DMS 273 (cell line): ENCODE results near the gene LRRFIP1.
A peak's percentile ranks its signal among the peaks of the same experiment; 100 is the strongest.
"Not testable (repeated sequence)": the region's sequence is repeated elsewhere in the genome, so short reads cannot be mapped to it uniquely, and the experiment has no call there.

Source experiments
- DNase-seq: peaks from one replicate; lab custom pipeline; 2025; ENCODE audit not compliant: unreplicated experiment; lab: John Stamatoyannopoulos, UW

LRRFIP1 gene

GRCh38 chr2:237765122-237765521 is 137.7 kb downstream of the LRRFIP1 start:
- DNase-seq = not testable (repeated sequence)

- DNase-seq = no peak
These were observed 138.5 kb downstream of the LRRFIP1 start for GRCh38 chr2:237765875-237766274.

- DNase-seq = no peak
These were observed 139.0 kb downstream of the LRRFIP1 start for GRCh38 chr2:237766340-237766739.

GRCh38 chr2:237772513-237772912 is 145.1 kb downstream of the LRRFIP1 start:
- DNase-seq = no peak

- no peak for DNase-seq
These were observed 146.4 kb downstream of the LRRFIP1 start for GRCh38 chr2:237773826-237774225.

GRCh38 chr2:237774811-237775553 is 147.6 kb downstream of the LRRFIP1 start:
- DNase-seq = peak; percentile 67

GRCh38 chr2:237779521-237779920 is 152.1 kb downstream of the LRRFIP1 start:
- no peak for DNase-seq

- DNase-seq = peak; percentile 88
These were observed 154.8 kb downstream of the LRRFIP1 start for GRCh38 chr2:237782181-237782580.

GRCh38 chr2:237783678-237784077 is 156.3 kb downstream of the LRRFIP1 start:
- not testable (repeated sequence) for DNase-seq

GRCh38 chr2:237786936-237787335 is 159.5 kb downstream of the LRRFIP1 start:
- DNase-seq = no peak

GRCh38 chr2:237790353-237790752 is 163.0 kb downstream of the LRRFIP1 start:
- no peak for DNase-seq

- DNase-seq = peak; percentile 29
These were observed 164.8 kb downstream of the LRRFIP1 start for GRCh38 chr2:237791977-237792727.

- DNase-seq = no peak
These were observed 169.9 kb downstream of the LRRFIP1 start for GRCh38 chr2:237797253-237797652.

- DNase-seq = no peak
These were observed 171.1 kb downstream of the LRRFIP1 start, which contains the start of gene RBM44 for GRCh38 chr2:237798236-237799059. RBM44 (plus strand) TSS chr2:237798779; CDS start chr2:237813610, 14,831 bp downstream.

GRCh38 chr2:237799060-237799428 is 171.7 kb downstream of the LRRFIP1 start:
- DNase-seq = no peak

GRCh38 chr2:237801466-237801865 is 174.1 kb downstream of the LRRFIP1 start:
- no peak for DNase-seq

- no peak for DNase-seq
These were observed 178.9 kb downstream of the LRRFIP1 start for GRCh38 chr2:237806334-237806733.

- DNase-seq = no peak
These were observed 188.2 kb downstream of the LRRFIP1 start for GRCh38 chr2:237815637-237816036.

- DNase-seq = no peak
These were observed 189.1 kb downstream of the LRRFIP1 start for GRCh38 chr2:237816531-237816930.

GRCh38 chr2:237818066-237818473 is 190.7 kb downstream of the LRRFIP1 start:
- no peak for DNase-seq

- no peak for DNase-seq
These were observed 191.8 kb downstream of the LRRFIP1 start for GRCh38 chr2:237819231-237819630.
